ENCODE measurements around the gene OPRPN.

- no peak for TF ChIP-seq EZH2 (IDR thresholded peaks at IDR 0.05)
- TF ChIP-seq POLR2AphosphoS5 (IDR thresholded peaks at IDR 0.05; ENCODE audit: borderline replicate concordance, low read depth, low read length), result no peak
- no peak for TF ChIP-seq FOXP2 (optimal IDR thresholded peaks at IDR 0.05; ENCODE audit: control extremely low read depth, extremely low read length, insufficient read depth)
Measured at GRCh38 chr4:70380578-70380977, 17.2 kb upstream of the OPRPN start.
